ENCODE results near the gene RARS1. TPM values are rescaled to one million over a fixed set of nuclear protein-coding genes. Genes with fewer than 3 reads are reported as not detected.

Gene RARS1
- total RNA-seq, 1 experiment from 2014 or later = 128 TPM

- intact Hi-C loops (cut with micrococcal nuclease; ENCODE audit: unreplicated experiment) (no loop called here), in situ Hi-C loops (cut with HindIII; ENCODE audit: low pct_unique_long_range_greater_than_20kb, low sequenced_read_pairs) (no loop called here)
- no peak for TF ChIP-seq TCF7L2 (IDR thresholded peaks at IDR 0.05; ENCODE audit: low read depth, low read length)
- no peak for TF ChIP-seq POLR2AphosphoS5 (IDR thresholded peaks at IDR 0.05; ENCODE audit: low read depth, low read length)
- TF ChIP-seq SIN3A (IDR thresholded peaks at IDR 0.05; ENCODE audit: borderline replicate concordance, insufficient read depth, low read depth, low read length) = no peak
- TF ChIP-seq, protein P1, sequence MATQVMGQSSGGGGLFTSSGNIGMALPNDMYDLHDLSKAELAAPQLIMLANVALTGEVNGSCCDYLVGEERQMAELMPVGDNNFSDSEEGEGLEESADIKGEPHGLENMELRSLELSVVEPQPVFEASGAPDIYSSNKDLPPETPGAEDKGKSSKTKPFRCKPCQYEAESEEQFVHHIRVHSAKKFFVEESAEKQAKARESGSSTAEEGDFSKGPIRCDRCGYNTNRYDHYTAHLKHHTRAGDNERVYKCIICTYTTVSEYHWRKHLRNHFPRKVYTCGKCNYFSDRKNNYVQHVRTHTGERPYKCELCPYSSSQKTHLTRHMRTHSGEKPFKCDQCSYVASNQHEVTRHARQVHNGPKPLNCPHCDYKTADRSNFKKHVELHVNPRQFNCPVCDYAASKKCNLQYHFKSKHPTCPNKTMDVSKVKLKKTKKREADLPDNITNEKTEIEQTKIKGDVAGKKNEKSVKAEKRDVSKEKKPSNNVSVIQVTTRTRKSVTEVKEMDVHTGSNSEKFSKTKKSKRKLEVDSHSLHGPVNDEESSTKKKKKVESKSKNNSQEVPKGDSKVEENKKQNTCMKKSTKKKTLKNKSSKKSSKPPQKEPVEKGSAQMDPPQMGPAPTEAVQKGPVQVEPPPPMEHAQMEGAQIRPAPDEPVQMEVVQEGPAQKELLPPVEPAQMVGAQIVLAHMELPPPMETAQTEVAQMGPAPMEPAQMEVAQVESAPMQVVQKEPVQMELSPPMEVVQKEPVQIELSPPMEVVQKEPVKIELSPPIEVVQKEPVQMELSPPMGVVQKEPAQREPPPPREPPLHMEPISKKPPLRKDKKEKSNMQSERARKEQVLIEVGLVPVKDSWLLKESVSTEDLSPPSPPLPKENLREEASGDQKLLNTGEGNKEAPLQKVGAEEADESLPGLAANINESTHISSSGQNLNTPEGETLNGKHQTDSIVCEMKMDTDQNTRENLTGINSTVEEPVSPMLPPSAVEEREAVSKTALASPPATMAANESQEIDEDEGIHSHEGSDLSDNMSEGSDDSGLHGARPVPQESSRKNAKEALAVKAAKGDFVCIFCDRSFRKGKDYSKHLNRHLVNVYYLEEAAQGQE (IDR thresholded peaks at IDR 0.05; ENCODE audit: insufficient read depth in 1 of 2, low read depth in 2 of 2, low read length in 1 of 2) = no peak
- TF ChIP-seq CTCF (IDR thresholded peaks at IDR 0.05) = no peak
- CTCF ChIA-PET = no interaction called here
- BruUV-seq (replicated peaks) = no TSS peak
- H3K27me3 ChIP-seq (ENCODE audit: control insufficient read depth, insufficient read depth, low read length) = no peaks in the 10 kb centered on the region
- no peak for ATAC-seq
- no peaks in the 10 kb centered on the region for H3K9me3 ChIP-seq (ENCODE audit: control insufficient read depth, insufficient read depth, low read depth, low read length)
- H3K36me3 ChIP-seq (ENCODE audit: control insufficient read depth, insufficient read depth, low read length) = no peaks in the 10 kb centered on the region
- POLR2A ChIA-PET = no interaction called here
- no peak overlapping the region for H3K4me3 ChIP-seq (ENCODE audit: low read depth in 2 of 2, low read length in 2 of 2)
- H3K27ac ChIP-seq (ENCODE audit: low read length) = no peak overlapping the region
- DNase-seq (ENCODE audit: low read depth, low spot score) = no peak
- no peaks in the 10 kb centered on the region for H3K4me1 ChIP-seq (ENCODE audit: control insufficient read depth, insufficient read depth, low read length)
Measured at GRCh38 chr5:168464214-168464613, 22.1 kb upstream of the RARS1 start.

GRCh38 chr5:168464641-168465040 lies 21.6 kb upstream of the RARS1 start:
- Histone ChIP-seq H3K9me3 (ENCODE audit: control insufficient read depth, insufficient read depth, low read depth, low read length) (no peaks in the 10 kb centered on the region), H3K4me1 (ENCODE audit: control insufficient read depth, insufficient read depth, low read length) (no peaks in the 10 kb centered on the region), H3K27me3 (ENCODE audit: control insufficient read depth, insufficient read depth, low read length) (no peaks in the 10 kb centered on the region), H3K36me3 (ENCODE audit: control insufficient read depth, insufficient read depth, low read length) (no peaks in the 10 kb centered on the region), H3K27ac (ENCODE audit: low read length) (no peak overlapping the region), H3K4me3 (ENCODE audit: low read depth in 2 of 2, low read length in 2 of 2) (no peak overlapping the region)
- intact Hi-C loops (cut with micrococcal nuclease; ENCODE audit: unreplicated experiment) = no loop called here
- ChIA-PET POLR2A (no interaction called here), CTCF (no interaction called here)
- DNase-seq (ENCODE audit: low read depth, low spot score) (no peak), ATAC-seq (no peak)
- in situ Hi-C loops (cut with HindIII; ENCODE audit: low pct_unique_long_range_greater_than_20kb, low sequenced_read_pairs) = no loop called here
- TF ChIP-seq, protein P1 (IDR thresholded peaks at IDR 0.05; ENCODE audit: insufficient read depth in 1 of 2, low read depth in 2 of 2, low read length in 1 of 2) = no peak
- TF ChIP-seq CTCF (IDR thresholded peaks at IDR 0.05) = no peak
- no peak for TF ChIP-seq POLR2AphosphoS5 (IDR thresholded peaks at IDR 0.05; ENCODE audit: low read depth, low read length)
- no peak for TF ChIP-seq SIN3A (IDR thresholded peaks at IDR 0.05; ENCODE audit: borderline replicate concordance, insufficient read depth, low read depth, low read length)
- no peak for TF ChIP-seq TCF7L2 (IDR thresholded peaks at IDR 0.05; ENCODE audit: low read depth, low read length)
- BruUV-seq (replicated peaks) = no TSS peak

Data from Panc1 (cell line).